EL (cell line): Measurements from ENCODE around the gene PRKACA.

ENCODE experiments used
- DNase-seq: peaks from one replicate; pipeline ENCODE4 v3.0.0-alpha.2; 2016

The PRKACA gene

DNA sequence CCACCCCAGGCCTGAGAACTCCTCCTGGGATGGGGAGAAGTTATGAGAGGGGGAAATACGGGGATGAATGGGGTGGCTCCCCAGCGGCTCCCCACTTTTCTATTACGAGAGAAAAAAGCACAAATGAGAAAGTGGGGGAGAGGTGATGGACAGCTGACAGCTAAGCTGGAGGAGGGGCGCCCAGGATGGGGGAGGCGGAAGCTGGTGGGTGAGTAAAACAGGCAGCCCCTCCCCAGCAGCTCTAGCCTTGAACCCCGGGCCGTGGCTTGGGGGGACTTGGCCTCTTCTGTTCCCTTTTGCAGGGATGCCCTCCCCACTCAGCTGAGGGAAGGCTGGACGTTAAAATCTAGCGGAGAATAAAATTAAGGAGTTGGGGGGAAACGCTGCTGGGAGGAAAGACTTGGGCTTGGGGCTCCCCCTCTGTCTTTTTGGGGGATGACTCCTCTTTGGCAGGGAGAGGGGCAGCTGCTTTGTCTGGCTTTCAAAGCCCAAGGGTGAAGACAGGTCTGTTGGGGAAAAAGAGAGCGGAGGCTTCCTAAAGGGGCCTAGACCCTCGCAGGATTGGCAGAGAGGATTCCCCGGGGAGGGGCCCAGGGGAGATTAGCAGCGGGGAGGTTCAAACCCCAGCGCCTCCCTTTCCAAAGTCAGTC is 25.6 kb downstream of the PRKACA start:
- DNase-seq, result no peak

DNA sequence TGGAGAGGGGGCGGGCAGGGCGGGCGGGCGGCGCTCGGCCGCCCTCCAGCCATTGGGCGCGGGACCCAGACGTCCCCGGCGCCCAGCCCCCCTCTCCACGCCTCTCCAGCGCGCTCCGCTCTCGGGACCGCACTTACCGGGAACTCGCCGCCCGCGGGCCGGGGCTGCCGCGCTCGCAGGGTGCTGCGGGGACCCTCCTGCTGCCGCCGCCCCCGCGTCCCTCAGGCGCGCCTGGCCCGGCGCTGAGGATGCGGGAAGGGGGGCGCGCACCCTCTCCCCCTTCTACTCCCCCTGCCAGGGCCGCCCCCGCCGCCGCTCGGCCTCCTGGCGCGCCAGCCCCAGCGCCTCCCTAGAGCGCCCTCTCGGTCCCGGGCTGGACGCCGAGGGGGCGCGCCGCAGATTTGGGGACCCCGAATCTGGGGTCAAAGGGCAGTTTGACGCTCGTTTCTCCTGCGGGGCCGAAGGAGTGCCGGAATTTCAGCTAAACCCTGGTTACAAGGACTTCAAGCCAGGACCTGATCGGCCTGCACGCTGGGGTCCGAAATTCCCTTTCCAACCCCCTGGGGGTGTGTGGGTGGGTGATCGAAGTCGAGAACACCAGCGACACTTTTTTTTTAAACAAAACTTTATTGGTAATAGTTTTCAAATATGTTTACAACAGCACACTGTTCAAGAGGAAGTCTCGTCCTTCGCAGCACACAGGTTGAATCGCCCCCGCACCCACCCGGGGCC is 26.3 kb downstream of the PRKACA start:
- DNase-seq, result peak; percentile 71

DNA sequence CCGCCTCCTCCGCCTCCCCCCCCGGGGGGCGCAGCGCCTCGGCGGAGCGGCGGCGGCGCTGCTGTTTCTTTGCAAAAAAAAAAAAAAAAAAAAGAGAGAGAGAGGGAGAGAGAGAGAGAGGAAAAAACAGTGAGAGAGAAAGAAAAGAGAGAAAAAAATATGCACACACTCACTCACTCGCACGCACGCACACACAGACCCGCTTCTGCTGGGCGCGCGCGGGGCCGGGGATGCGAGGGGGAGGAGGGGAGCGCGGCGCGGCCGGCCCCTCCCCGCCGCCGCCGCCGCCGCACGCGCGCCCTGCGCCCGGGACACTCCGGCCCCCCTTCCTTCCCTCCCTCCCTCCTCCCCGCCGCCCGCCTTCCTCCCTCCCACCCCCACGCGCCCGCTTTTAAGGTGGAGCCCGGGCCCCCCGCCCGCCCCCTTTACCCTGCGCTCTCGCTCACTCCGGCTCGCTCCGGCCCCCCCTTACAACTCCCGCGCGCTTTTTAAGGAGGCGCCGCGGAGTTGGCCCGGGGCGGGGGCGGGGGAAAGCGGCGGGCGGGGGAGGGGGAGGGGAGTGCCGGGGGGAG is 27.0 kb downstream of the PRKACA start, which contains the start of gene SAMD1:
TSS of gene SAMD1 (minus strand) at position 243 of the 572 bp plus-strand sequence.
- peak; percentile 89 for DNase-seq

DNA sequence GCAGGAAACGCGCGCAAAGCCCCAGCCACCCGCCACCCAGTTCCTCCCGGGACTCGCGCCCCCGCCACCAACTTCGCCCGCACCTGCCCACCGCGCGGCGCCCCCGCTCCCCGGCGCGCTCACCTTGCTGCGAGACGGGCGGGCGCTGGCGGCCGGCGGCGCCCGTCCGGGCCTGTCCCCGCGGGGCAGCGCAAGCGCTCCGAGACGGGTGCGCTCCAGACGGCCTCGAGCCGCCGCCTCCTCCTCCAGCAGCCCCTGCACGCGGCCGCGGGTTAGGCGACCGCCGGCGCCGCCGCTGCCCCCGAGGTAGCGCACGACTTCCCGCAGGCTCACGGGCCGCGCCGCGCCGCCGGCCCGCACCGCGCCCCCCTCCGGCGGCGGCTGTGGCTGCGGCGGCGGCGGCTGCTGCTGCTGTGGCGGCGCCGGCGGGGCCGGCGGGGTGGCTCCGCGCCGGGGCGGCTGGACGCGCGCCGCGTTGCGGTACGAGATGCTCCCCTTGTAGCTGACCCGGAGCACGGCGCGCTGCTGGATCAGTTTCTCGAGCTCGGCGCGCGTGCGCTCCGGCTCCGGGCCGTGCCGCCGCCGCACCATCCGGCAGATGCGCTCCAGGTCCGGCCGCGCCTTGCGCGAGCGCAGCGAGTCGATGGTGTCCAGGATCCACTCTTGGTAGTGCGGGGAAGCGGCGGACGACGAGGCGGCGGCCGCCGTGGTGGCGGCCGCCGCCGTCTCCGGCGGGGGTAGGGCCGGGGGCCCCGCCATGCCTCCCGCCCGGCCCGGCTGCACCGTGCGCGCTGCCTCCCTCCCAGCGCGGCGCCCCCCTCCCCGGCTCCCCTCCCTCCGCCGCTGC is 27.7 kb downstream of the PRKACA start:
- peak; percentile 66 for DNase-seq

DNA sequence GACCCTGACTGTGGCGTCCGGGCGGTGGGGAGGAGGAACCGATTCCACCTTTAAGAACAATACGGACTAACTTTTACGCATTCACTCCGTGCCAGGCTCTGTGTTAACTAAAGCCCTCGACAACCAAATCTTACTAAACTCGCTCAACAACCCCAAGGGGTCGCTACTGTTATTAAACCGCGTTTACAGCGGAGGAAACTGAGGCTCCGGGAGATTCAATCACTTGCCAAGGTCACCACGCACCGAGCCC is 28.2 kb downstream of the PRKACA start:
- no peak for DNase-seq

DNA sequence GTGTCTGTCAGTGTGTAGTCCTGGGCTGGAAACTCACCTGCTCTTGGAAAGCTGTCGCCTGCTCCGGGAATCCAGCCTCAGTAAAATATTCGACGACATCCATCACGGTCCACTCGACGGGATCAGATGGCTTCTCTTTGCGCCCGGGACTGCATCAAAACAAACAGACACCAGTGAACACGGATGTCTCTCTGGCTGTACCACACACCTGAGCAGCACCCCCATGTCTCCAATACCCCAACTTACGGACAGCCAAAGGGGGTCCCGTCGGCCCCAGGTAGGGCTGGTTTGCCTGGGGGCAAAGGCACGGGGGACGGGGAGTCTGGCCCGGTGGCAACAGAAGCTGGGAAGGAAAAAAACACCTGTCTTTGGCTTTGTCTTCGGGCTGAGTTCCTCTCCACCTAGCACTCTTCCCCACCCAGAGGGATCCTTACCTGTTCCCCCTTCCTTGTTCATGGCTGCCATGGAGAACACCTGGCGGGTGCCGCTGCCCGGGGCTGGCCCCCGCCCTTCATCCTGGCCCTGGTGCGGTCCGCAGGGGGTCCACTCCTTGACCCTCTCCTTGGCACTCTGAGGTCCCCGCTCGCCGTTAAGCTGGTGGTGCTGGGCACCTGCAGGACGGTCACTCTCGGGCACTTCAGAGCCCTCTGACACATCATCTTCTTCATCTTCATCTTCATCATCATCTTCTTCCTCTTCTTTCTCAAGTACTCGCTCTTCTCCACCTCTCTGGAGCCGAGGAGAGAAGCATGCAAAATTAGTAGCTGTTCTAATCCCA is 28.7 kb downstream of the PRKACA start:
- no peak for DNase-seq

DNA sequence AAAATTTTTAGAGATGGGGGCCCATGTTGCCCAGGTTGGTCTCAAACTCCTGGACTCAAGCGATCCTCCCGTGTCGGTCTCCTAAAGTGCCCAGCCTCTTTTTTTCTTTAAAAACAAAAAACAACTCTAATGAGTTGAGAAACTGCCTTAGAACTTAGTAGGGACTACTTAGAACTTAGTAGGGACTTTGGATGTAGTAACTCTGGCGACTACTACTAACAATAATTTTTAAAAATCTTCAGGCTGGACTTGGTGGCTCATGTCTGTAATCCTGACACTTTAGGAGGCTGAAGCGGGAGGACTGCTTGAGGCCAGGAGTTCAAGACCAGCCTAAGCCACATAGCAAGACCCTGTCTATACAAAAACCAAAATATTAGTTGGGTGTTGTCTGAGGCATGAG is 31.5 kb downstream of the PRKACA start:
- no peak for DNase-seq

DNA sequence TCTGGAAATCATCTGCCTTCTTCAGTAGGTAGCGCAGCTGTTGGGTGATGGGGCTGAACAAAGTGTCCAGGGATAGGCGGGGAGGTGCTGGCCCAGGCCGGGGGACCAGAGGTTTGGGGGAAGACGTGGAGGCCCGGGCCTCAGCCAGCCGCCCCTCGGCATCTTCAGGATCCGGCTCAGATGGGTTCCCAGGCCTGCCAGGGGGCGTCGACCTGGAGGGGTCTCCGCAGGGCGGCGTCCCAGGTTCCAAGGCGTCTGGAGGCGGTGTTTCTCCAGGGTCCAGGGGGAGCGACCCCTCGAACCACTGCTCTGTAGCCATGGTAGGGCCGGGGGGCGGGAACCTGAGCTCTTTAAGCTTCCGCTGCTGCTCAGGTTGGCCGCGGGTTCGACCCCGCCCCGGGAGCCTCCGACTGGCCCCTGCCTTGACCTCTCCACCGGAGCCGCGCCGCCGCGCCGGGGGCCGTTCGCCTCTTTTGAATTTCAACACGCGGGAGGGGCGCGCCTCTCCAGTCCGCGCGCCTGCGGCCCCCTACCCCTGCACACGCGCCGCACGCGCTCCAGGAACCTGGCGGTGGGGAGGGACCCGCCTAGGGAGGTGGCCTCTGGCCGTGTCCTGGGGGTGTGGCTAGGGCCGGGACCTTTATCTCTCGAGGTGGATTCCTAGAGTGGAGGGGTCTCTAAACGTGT is 32.1 kb downstream of the PRKACA start, which contains the start of gene C19orf67:
TSS of gene C19orf67 (minus strand) at position 475 of the 687 bp plus-strand sequence. CDS start at position 319, 156 bp downstream.
- DNase-seq, result no peak

DNA sequence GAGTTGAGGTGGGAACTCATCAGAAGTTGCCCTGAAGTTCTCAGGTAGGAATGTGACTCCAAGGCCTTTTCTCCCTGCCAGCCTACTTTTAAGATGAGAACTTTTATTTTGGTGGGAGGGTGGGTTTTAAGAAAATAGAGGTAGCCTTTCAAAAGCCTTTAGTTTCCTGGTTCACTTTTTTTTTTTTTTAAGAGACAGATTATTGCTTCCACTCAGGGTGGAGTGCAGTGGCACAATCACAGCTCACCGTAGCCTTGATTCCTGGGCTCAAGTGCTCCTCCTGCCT is 34.9 kb downstream of the PRKACA start:
- no peak for DNase-seq

DNA sequence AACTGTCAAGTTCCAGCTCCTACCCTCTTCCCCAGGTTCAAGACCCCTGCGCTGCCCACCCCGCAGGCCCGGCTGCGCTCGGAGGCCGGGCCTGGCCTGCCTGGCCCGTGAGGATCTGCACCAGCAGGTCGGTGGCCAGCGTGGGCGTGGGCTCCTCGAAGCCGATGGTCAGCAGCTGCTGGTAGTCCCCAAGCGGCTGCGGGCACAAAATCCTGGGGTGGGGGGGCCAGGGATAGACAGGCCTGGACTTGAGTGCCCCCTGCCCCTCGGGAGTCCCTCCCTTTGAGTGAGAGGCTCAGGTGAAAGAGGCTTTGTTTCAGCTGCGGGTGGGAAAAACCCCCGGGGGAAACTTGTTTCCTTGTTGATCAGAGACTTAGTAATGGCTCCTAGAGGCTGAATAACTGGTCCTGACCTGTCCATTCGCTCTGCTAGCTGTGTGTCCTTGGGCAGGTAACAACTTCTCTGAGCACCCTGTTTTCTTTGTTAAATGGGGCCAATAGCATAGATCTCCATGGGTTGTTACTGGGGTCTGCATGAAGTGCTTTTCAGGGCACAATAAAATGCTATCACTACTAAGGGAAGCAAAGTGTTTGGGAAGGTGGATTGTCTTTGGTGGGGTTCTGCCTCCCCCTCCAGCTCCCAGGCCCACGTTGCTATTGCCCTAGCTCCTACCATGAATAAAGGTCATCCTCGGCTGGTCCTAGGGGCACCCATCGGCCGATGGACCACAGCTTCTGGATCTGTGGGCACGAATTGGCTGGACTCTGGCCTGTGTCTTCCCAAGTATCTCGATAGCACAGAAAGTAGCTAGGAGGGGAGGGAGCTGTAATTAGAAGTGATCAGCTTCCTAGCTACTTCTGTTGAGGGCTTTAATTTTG is 35.5 kb downstream of the PRKACA start:
- no peak for DNase-seq

DNA sequence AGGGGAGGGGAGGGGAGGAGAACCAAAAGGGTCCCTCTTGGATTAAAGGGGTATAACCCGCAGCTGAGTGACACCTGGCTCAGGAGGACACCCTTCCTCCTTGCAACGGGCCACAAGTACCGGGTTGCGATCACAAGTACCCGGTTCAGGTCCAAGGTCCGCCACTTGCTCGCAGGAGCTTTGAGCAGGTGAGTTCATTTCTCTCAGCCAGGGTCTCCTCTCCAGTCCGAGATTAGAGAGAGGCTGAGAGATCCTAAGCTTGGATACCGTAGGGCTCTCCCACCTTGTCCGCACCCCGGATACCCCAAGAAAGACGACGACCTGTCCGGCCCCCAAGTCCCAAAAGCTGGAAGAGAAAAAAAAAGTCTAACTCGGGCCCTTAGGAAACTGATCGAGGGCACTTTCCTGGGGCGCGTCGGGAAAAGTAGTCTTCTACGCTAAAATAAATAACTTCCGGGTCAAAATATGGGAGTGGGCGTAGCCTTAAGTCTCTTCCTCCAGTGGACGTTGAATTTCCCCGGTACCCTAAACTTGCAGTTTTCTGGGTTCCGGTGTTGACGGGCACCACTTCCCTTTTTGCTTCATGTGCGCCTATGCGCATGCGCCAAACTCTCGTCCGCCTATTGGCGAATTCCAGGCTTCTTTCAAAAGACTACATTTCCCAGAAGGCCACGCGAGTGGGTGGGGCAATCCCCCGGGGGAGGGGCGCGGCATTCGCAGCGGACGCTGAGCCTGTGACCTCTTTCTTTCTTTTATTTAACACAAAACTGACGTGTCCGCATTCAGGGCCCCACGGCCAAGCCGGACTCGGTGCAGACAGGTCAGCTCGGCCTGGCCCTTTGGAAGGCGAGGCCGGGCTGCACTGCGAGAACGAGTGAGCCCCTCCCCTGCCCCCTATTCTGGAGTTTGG is 36.4 kb downstream of the PRKACA start:
- DNase-seq, result peak; percentile 100

DNA sequence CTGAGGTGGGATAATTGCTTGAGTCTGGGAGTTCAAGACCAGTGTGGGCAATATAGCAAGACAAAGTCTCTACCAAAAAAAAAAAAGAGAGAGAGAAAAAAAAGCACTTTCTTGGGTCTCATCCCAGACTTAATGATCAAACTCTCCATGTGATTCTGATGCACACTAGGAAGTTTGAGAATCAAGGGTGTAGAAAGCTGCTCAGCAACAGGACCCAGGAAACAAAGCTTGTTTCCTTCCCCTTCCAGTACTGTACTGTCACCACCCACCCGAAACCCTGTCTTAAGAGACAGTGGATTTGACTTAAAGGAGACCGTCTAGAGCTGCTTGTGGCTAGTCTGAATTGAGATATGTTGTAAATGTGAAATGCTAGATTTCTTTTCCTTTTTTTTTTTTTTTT is 39.2 kb downstream of the PRKACA start:
- no peak for DNase-seq

DNA sequence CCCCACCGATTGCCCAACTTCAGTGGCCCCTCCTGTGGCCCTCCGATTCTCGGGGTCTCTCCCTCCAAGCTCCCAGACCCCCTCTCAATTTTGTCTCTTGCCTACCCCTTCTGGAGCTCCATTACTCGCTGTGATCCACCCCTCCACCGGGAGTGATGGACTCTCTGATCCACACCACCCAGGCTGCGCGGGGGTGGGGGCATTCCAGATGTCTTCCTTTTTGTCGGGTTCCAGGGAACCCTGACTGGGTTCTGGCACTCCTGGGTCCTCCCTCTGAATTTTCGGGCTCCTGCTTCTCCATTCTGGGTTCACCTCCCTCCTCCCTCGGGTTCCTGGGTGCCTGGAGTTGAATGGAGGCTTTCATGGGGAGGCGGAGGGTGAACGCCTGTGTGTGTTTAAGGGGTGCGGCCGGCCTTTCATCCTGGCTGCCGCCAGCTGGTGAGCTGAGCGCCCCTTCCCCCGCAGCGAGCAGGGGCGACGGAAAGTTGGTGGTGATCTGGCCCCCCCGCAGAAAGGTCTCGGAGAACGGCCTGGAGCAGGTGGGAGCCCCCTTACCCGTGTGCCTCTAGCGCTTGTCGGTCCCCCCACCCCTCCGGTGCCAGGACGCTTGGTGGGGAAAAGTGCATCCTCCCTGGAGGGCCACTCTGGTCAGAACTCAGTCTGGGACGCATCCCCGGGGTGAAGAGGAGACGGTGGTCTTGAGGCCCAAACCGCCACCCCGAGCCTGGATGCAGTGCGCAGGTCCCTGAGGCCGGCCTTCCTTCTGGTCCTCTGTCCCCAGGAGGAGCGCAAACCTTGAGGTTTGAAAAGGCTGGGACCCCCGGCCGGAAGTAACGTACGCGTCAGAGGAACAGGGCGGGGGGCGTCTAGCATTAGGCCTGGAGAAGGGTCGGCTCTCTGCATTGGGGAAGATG is 43.4 kb downstream of the PRKACA start:
- DNase-seq, result peak; percentile 51

DNA sequence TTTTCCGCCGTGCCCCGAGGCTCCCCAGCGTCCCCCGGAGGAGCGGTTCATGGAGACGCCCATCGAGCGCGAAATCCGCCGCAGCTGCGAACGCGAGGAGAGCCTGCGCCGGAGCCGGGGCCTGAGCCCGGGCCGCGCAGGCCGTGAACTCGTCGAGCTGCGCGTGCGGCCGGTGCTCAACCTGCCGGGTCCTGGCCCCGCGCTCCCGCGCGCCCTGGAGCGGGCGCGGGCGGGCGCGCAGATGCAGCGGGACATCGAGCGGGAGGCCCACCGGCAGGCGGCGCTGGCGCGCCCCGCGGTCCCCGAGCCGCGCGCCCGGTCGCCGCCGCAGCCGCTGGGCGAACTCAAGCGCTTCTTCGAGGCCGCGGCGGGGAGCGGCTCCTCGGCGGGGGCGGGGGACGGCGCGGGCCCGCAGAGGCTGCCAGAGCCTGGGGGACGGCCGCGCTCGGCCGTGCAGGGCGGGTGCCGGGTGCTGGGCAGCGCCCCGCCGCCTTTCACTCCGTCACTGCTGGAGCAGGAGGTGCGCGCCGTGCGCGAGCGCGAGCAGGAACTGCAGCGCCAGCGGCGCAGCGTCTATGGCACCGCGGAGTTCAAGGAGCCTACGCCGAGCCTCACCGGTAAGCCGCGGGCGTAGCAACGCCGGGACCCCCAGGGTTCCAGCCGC is 44.2 kb downstream of the PRKACA start:
- peak; percentile 75 for DNase-seq

DNA sequence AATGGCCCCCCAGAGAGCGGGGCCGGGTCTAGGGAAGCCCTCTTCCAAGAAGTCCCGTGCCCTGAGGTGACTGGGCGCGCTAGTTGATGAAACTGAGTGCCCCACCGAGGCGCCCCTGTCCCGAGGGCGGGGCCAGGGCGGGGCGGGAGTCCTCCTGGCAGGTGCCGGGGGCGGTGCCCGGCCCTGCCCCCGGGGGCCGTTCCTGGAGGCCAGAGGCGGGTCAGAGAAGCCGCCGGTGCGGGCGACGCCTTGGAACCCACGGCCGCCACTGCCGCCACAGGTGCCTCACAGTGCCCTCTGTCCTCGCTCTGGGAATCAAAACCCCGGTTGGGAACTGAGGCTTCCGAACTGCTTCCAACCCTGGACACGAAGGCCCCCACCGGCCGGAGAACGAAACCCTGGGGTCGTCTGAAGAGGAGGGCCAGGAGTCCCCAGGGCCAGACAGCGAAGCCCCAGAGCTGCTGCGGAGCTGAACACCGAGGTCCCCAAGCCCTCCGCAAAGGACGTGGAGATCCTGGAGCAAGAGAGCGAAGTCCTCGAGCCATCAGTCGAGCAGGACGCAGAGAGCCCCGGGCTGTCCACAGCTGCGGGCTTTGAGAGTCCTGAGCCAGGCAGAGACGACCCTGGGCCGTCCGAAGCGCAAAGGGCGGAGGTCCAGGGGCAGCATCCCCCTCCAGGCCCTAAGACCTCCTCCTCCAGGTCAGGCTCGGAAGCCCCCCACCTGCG is 44.9 kb downstream of the PRKACA start, which contains the start of gene MISP3:
TSS of gene MISP3 (plus strand) at position 252 of the 726 bp plus-strand sequence. CDS start 524 bp downstream, outside the sequence.
- DNase-seq, result peak; percentile 52

DNA sequence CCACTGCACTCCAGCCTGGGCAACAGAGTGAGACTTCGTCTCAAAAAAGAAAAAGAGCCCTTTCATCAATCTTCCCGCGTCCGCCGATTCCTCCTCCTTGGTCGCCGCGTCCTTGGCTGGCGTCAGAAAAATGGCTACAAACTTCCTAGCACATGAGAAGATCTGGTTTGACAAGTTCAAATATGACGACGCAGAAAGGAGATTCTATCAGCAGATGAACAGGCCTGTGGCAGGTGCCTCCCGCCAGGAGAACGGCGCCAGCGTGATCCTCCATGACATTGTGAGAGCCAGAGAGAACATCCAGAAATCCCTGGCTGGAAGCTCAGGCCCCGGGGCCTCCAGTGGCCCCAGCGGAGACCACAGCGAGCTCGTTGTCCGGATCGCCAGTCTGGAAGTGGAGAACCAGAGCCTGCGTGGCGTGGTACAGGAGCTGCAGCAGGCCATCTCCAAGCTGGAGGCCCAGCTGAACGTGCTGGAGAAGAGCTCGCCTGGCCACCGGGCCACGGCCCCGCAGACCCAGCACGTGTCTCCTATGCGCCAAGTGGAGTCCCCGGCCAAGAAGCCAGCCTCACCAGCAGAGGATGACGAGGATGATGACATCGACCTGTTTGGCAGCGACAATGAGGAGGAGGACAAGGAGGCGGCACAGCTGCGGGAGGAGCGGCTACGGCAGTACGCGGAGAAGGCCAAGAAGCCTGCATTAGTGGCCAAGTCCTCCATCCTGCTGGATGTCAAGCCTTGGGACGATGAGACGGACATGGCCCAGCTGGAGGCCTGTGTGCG is 47.1 kb downstream of the PRKACA start:
- no peak for DNase-seq

DNA sequence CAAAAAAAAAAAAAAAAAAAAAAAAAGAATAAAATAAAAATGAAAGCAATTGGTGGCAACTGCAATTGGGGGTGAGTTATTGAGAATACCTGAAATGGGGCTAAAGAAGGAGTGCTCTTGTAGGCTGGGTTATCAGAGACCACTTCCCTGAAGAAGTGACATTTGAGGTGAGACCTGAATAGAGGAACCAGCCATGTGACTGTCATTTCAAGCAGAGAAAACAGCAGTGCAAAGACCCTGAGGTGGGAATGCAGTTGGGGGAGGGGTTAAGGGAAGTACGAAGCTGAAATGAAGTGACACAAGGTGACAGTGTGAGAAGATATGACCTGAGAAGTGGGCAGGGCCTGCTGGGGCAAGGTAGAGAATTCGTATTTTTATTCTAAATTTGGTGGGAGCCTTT is 51.4 kb downstream of the PRKACA start:
- no peak for DNase-seq
